Tibial nerve (tissue), 4 donors: ENCODE data around the gene TRMT1.

Source experiments
- CTCF ChIP-seq, 5 experiments: fragments of 200-600 bp in 3 of 5; fragments of 450-650 bp in 2 of 5; sonication (generic) in 3 of 5; IDR thresholded peaks; one replicate each; pipeline ENCODE4 v1.5.1; 2016 to 2019; ENCODE audit warnings: antibody characterized with exemption in 5 of 5, mild to moderate bottlenecking in 3 of 5, moderate library complexity in 2 of 5
- EP300 ChIP-seq, 2 donors: sonication (generic); formaldehyde crosslinking; IDR thresholded peaks; one replicate each; pipeline ENCODE4 v1.6.1; 2017; ENCODE audit warnings: antibody characterized with exemption in 2 of 2, mild to moderate bottlenecking in 1 of 2

DNA sequence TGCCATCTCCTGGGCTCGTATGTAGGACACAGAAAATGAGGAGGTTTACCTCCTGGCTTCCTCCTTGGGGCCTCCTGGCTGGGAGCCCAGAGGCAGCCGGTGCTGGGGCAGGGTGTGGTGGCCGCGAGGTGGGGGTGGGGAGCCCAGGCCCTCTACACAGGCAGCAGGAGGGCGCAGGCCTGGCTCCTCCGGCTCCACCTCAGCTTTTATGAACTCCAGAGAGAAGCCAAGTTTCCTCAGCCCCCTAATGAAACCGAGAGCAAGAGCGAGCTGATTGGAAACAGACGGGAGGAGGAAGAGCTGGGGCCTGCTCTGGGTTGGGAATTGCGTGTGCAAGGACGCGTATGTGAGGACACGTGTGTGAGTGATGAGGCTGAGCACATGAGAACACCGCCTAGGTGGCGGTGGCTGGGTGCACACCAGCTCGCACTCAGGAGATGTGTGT, 37.0 kb downstream of the TRMT1 start:
- TF ChIP-seq CTCF (IDR thresholded peaks at IDR 0.05) (no peak), EP300 (IDR thresholded peaks at IDR 0.05) (no peak)
